ENCODE data around the gene EYA4. TPM values are rescaled to one million over a fixed set of nuclear protein-coding genes. Genes with fewer than 3 reads are reported as not detected.

The EYA4 gene
- total RNA-seq, 1 experiment from 2014 or later: 0.05 TPM

DNA sequence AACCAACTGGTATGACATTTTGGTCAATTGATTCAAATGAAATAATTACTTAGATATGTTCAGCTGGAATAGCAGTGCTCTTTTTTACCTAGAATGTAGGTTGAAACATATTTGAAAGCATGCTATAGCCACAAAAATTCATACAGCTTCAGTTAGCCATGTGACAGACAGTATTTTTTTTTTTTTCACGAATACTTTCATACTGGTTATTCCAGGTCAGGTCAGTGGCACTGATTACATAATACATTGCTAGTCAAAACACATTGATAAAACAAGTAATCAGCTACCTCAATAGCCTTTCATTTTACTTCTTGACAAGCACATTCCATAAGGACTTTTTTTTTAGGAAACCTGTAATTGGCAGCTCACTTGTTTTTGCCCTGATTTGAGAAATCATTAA, 222.6 kb downstream of the EYA4 start:
- DNase-seq (ENCODE audit: low read depth in 1 of 2, low spot score in 2 of 2): no peak
- H3K36me3 ChIP-seq: no peaks in the 10 kb centered on the region
- H3K27me3 ChIP-seq (replicated peaks): no peaks in the 10 kb centered on the region
- H3K4me1 ChIP-seq (replicated peaks): no peaks in the 10 kb centered on the region
- H3K4me3 ChIP-seq: no peak overlapping the region
- H3K9me3 ChIP-seq (replicated peaks): no peaks in the 10 kb centered on the region
- no peak overlapping the region for H3K27ac ChIP-seq

DNA sequence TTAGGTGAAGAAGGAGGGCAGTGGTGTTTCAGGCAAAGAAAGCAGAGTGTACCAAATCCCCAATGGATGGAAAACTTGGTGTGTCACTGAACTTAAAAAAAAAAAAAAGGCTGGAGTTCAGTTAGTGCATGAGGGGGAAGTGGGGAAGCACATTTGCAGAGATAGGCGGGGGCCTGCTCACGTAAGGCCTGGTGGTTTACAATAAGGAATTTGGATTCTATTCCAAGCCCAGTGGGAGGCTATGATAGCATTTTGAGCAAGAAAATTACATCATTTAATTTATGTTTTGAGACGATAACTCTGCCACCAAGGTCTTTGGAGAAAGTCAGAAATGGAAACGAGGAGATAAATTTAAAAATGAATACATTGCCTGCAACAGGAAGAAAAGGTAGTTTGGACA, 225.5 kb downstream of the EYA4 start:
- DNase-seq (ENCODE audit: low read depth in 1 of 2, low spot score in 2 of 2): no peak

DNA sequence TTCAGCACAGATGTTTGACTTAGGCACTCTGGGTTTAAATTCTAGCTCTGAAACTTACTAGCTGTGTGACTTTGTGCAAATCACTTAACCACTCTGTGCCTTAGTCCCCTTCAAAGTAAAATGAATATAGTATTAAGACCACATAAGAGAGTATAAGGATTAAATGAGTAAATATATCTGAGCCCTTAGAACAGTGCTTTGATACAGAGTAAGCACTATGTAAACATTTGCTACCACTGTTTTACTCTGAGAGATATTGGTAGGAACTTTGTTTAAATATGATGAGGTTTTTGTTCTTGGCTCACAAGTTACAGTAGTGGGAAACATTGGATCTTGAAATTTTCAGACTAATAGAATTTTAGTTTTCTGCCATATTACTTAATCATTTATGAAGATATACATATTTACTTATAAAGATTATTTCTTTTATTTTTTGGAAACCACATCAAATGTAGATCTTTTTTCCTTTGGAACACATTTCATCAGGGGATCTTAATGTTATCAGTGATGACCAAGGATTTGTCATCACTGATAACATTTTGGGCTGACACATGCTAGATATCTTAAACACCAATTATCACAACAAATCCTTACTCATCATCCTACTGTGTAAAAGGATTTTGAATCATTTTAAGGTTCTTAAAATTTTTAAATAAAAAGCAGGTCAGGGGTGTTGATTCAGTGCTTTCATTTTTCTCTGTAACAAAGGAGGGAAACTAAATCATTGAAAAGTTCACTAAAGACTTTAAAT, 226.2 kb downstream of the EYA4 start:
- Histone ChIP-seq H3K27me3 (replicated peaks) (no peaks in the 10 kb centered on the region), H3K36me3 (no peaks in the 10 kb centered on the region), H3K4me1 (replicated peaks) (no peaks in the 10 kb centered on the region), H3K27ac (no peak overlapping the region), H3K9me3 (replicated peaks) (no peaks in the 10 kb centered on the region), H3K4me3 (no peak overlapping the region)
- DNase-seq (ENCODE audit: low read depth in 1 of 2, low spot score in 2 of 2): no peak

More for the DNA sequence above, 225.5 kb downstream of the EYA4 start:
- Histone ChIP-seq H3K27ac (no peak overlapping the region), H3K36me3 (no peaks in the 10 kb centered on the region), H3K4me1 (replicated peaks) (no peaks in the 10 kb centered on the region), H3K9me3 (replicated peaks) (no peaks in the 10 kb centered on the region), H3K27me3 (replicated peaks) (no peaks in the 10 kb centered on the region), H3K4me3 (no peak overlapping the region)

DNA sequence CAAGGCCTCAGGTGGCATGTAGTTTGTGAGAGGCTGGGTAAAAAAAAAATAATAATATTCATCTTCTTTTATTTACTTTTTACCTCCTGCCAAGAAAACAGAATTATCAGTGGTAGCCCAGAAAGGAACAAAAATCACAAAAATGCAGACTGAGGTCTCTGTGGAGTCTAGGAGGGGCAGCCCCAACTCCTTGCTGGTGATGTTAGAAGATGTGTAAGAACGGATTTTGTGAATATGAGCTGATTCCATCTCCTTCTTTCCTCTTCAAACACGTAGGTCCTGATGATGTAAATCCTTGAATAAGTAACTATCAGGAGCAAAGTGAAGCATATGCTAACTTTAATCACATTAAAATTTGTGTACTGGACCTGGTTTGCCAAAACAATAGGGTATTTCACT, 226.8 kb downstream of the EYA4 start:
- Histone ChIP-seq H3K9me3 (replicated peaks) (no peaks in the 10 kb centered on the region), H3K27me3 (replicated peaks) (no peaks in the 10 kb centered on the region), H3K4me1 (replicated peaks) (no peaks in the 10 kb centered on the region), H3K36me3 (no peaks in the 10 kb centered on the region), H3K27ac (no peak overlapping the region), H3K4me3 (no peak overlapping the region)
- no peak for DNase-seq (ENCODE audit: low read depth in 1 of 2, low spot score in 2 of 2)

DNA sequence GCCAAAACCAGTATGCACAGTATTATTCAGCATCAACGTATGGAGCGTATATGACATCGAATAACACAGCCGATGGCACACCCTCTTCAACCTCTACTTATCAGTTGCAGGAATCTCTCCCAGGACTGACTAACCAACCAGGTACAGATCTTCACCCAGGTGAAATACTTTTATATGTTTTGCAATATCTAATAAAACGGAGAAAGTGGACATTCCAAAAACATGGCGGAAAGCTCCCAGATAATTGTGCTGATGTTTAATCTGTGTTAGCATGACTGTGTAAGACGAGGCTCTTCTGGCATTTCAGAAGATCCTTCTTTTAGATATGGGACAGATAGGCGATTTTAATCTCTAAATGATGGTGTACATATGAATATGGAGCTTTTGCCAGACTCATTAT, 227.4 kb downstream of the EYA4 start:
- Histone ChIP-seq H3K4me1 (replicated peaks) (no peaks in the 10 kb centered on the region), H3K4me3 (no peak overlapping the region), H3K27ac (no peak overlapping the region), H3K36me3 (no peaks in the 10 kb centered on the region), H3K27me3 (replicated peaks) (no peaks in the 10 kb centered on the region), H3K9me3 (replicated peaks) (no peaks in the 10 kb centered on the region)
- DNase-seq (ENCODE audit: low read depth in 1 of 2, low spot score in 2 of 2): no peak

DNA sequence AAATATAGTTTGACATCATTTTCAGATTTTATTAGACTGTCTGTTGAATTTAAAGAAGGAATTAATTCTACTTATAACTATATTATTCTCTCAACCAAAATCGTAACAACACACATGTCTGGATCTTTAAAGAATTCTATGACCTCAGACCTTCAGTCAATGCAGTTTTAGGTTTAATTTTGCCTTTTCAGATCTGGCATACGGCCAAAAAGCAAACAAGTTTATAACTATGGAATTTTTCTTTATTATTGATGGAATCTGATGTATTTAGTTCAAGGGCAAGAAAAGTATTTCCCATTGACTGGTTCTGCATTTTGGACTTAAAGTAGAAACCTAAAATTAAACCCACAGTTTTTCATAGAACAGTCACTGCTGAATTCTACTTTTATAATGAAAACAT, 233.4 kb downstream of the EYA4 start:
- Histone ChIP-seq H3K36me3 (no peaks in the 10 kb centered on the region), H3K9me3 (replicated peaks) (no peaks in the 10 kb centered on the region), H3K27me3 (replicated peaks) (no peaks in the 10 kb centered on the region), H3K4me3 (no peak overlapping the region), H3K4me1 (replicated peaks) (no peaks in the 10 kb centered on the region), H3K27ac (no peak overlapping the region)
- no peak for DNase-seq (ENCODE audit: low read depth in 1 of 2, low spot score in 2 of 2)

DNA sequence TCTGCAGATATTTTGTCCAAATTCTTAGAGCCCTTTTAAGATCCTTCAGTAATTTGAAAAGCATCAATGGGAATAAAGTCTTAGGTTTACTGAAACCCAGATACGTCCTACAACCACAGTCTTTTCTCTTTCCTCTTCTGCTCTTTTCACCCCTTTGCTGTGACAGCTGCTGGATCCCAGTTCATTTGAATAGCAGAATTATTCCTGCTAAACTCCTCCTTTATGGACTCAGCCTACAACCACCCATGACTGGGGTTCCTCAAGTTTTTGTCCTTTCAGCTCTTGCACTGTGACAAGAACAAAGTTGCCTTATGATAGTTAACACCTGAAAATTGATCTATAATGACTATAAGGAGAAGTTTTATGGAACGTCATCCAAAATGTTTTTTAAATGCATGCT, 237.5 kb downstream of the EYA4 start:
- Histone ChIP-seq H3K27me3 (replicated peaks) (no peaks in the 10 kb centered on the region), H3K4me1 (replicated peaks) (no peaks in the 10 kb centered on the region), H3K27ac (no peak overlapping the region), H3K9me3 (replicated peaks) (no peaks in the 10 kb centered on the region), H3K36me3 (no peaks in the 10 kb centered on the region), H3K4me3 (no peak overlapping the region)
- no peak for DNase-seq (ENCODE audit: low read depth in 1 of 2, low spot score in 2 of 2)

DNA sequence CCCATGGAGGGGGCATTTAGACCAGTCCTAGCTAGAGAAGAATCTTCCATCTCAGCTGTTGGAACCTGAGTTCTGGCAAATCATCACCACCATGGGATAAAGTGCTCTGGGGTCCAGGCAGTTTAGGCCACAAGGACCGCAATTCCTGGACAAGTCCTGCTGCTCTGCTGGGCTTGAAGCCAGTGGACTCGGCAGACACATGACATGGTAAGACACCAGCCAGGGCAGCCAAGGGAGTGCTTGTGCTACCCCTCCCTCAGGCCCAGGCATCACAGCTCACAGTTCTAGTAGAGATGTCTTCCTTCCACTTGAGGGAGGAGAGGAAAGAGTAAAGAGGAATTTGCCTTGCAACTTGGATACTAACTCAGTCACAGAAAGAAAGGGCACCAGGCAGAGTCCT, 246.0 kb downstream of the EYA4 start:
- DNase-seq (ENCODE audit: low read depth in 1 of 2, low spot score in 2 of 2): no peak
- Histone ChIP-seq H3K27ac (no peak overlapping the region), H3K36me3 (no peaks in the 10 kb centered on the region), H3K9me3 (replicated peaks) (no peaks in the 10 kb centered on the region), H3K27me3 (replicated peaks) (no peaks in the 10 kb centered on the region), H3K4me3 (no peak overlapping the region), H3K4me1 (replicated peaks) (no peaks in the 10 kb centered on the region)

DNA sequence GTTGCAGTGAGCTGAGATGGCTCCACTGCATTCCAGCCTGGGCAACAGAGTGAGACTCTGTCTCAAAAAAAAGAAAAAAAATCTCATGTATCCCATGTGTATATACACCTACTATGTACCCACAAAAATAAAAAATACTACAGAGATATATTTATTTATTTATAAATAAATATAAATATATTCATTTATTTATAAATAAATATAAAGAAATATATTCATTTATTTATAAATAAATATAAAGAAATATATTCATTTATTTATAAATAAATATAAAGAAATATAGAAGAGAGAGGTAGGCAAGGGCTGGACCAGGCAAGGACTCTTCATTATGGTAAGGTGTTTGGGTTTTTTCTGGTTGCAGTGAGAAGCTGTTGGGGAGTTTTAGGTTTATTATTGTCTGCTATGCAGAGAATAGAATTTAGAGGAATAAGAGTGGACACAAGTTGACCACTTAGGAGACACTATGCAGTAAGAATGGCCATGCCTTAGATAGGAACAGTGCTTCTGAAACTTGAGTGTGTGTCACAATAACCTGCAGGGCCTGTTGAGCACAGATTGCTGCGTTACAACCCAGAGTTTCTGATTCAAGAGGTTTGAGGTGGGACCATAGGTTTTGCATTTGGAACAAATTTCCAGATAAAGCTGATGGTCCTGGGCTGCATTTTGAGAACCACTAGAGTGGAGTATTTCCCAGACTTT, 254.2 kb downstream of the EYA4 start:
- Histone ChIP-seq H3K27ac (no peak overlapping the region), H3K9me3 (replicated peaks) (no peaks in the 10 kb centered on the region), H3K36me3 (no peaks in the 10 kb centered on the region), H3K4me3 (no peak overlapping the region), H3K27me3 (replicated peaks) (no peaks in the 10 kb centered on the region), H3K4me1 (replicated peaks) (no peaks in the 10 kb centered on the region)
- DNase-seq (ENCODE audit: low read depth in 1 of 2, low spot score in 2 of 2): no peak

DNA sequence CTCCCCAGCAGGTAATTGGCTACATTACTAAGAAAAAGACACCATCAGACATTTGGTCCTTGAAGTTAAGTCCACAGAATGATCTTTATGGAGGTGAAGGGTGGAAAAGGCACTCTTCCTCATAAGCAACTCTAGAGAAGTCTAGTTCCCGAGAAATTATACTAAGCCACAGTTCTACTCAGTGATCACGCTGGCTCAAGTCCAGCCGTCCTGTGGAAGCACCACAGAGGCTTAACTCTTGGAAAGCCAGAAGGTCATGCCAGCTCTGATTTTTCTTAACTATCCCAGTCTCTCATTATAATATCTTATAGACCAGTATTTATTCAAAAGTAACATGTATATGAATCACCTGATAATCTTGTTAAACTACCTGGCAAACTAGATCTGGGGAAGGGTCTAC, 258.5 kb downstream of the EYA4 start:
- Histone ChIP-seq H3K27me3 (replicated peaks) (no peaks in the 10 kb centered on the region; the same call in 1 of the 2 replicates), H3K36me3 (no peaks in the 10 kb centered on the region), H3K27ac (no peak overlapping the region), H3K9me3 (replicated peaks) (no peaks in the 10 kb centered on the region), H3K4me1 (replicated peaks) (no peaks in the 10 kb centered on the region), H3K4me3 (no peak overlapping the region)
- DNase-seq (ENCODE audit: low read depth in 1 of 2, low spot score in 2 of 2): no peak

DNA sequence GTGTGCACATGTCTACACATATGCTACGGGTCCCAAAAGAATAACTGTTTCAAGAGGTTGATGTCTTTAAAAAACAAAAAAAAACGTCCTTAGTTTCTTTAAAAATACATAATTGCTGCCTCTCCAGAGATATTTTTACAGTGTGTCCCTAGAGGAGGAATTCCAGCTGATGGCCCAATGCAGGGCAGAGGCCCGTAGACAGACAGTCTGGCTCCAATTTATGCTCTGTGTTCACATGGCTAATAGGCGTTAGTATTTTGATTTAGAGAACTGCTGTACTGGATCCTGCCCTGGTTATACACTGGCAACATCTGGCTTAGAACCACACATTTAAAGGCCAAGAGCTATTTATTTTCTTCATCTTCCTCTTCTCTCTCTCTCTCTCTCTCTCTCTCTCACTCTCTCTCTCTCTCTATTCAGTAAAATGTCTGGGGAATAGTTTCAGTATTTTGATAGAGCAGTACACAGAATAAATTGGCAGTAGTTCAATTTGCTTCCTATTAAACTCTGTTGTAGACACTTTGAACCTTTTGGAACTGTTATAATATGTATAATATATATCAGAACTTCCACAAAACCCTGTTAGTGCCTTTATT, 260.6 kb downstream of the EYA4 start:
- H3K27me3 ChIP-seq (replicated peaks): no peaks in the 10 kb centered on the region; the same call in 1 of the 2 replicates
- H3K4me3 ChIP-seq: no peak overlapping the region
- no peaks in the 10 kb centered on the region for H3K4me1 ChIP-seq (replicated peaks)
- DNase-seq (ENCODE audit: low read depth in 1 of 2, low spot score in 2 of 2): no peak
- H3K36me3 ChIP-seq: no peaks in the 10 kb centered on the region
- H3K27ac ChIP-seq: no peak overlapping the region
- no peaks in the 10 kb centered on the region for H3K9me3 ChIP-seq (replicated peaks)

DNA sequence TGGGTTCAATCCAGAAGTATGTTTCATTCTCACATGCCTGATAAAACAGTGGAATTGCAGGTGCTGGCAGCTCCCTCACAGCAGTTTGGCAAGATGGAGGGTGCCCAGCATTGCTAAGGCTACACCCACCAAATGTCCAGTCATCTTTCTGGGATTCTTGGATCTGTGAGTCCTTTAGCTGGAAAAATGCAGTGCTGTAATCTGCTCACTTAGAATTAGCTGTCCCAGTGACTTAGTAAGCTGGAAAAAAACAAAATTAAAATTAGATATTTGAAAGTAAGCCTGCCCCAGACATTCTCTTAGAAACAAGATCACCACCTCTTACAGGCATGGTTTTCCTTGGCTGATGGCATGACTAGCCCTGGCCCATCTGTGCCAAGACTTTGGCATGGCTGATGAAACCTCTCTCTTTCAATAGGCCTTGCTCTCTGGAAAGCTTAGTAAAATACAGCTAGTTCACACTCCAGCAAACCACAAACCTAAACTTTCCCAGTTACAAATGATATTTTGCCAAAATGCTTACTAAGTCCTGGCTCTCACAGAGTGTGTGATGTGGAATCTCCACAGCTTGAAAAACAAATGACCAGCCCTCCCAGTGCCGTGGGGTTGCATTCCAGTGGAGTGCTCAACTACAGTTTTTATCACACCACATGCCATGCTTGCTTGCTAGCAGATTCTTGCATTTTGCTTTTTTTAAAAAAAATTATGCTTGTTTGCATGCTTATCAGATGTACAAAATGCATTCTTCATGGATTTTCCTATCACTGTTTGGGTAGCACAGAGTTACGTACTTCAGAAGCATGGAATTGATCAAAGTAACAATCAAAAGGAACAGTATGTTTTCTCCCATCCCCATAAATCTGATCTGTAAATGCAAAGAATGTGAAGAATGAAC, 261.5 kb downstream of the EYA4 start:
- Histone ChIP-seq H3K36me3 (no peaks in the 10 kb centered on the region), H3K4me3 (no peak overlapping the region), H3K27me3 (replicated peaks) (no peaks in the 10 kb centered on the region; the same call in 1 of the 2 replicates), H3K27ac (no peak overlapping the region), H3K9me3 (replicated peaks) (no peaks in the 10 kb centered on the region), H3K4me1 (replicated peaks) (no peaks in the 10 kb centered on the region)
- DNase-seq (ENCODE audit: low read depth in 1 of 2, low spot score in 2 of 2): no peak

DNA sequence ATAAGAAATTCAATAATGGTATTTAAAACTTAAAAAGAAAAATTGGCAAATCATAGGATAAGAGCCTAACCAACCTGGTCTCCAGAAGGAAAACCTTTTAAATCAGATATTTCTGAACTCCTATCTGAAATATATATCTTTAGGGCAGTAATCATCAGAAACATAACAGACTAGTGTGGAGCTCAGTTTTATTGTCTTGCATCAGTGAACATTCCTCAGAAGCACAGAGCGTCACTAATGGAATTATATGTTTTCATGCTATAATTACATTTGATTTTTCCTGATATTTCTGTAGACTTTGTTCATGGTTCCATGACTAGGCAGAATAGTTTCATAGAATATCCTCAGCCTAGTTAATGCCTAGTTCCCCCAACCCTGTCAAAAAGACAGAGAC, 262.2 kb downstream of the EYA4 start:
- Histone ChIP-seq H3K9me3 (replicated peaks) (no peaks in the 10 kb centered on the region), H3K27me3 (replicated peaks) (no peaks in the 10 kb centered on the region; the same call in 1 of the 2 replicates), H3K4me3 (no peak overlapping the region), H3K36me3 (no peaks in the 10 kb centered on the region), H3K27ac (no peak overlapping the region), H3K4me1 (replicated peaks) (no peaks in the 10 kb centered on the region)
- DNase-seq (ENCODE audit: low read depth in 1 of 2, low spot score in 2 of 2): no peak
